Measurements from ENCODE around the gene SART1.

Gene SART1, protein sequence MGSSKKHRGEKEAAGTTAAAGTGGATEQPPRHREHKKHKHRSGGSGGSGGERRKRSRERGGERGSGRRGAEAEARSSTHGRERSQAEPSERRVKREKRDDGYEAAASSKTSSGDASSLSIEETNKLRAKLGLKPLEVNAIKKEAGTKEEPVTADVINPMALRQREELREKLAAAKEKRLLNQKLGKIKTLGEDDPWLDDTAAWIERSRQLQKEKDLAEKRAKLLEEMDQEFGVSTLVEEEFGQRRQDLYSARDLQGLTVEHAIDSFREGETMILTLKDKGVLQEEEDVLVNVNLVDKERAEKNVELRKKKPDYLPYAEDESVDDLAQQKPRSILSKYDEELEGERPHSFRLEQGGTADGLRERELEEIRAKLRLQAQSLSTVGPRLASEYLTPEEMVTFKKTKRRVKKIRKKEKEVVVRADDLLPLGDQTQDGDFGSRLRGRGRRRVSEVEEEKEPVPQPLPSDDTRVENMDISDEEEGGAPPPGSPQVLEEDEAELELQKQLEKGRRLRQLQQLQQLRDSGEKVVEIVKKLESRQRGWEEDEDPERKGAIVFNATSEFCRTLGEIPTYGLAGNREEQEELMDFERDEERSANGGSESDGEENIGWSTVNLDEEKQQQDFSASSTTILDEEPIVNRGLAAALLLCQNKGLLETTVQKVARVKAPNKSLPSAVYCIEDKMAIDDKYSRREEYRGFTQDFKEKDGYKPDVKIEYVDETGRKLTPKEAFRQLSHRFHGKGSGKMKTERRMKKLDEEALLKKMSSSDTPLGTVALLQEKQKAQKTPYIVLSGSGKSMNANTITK

DNA sequence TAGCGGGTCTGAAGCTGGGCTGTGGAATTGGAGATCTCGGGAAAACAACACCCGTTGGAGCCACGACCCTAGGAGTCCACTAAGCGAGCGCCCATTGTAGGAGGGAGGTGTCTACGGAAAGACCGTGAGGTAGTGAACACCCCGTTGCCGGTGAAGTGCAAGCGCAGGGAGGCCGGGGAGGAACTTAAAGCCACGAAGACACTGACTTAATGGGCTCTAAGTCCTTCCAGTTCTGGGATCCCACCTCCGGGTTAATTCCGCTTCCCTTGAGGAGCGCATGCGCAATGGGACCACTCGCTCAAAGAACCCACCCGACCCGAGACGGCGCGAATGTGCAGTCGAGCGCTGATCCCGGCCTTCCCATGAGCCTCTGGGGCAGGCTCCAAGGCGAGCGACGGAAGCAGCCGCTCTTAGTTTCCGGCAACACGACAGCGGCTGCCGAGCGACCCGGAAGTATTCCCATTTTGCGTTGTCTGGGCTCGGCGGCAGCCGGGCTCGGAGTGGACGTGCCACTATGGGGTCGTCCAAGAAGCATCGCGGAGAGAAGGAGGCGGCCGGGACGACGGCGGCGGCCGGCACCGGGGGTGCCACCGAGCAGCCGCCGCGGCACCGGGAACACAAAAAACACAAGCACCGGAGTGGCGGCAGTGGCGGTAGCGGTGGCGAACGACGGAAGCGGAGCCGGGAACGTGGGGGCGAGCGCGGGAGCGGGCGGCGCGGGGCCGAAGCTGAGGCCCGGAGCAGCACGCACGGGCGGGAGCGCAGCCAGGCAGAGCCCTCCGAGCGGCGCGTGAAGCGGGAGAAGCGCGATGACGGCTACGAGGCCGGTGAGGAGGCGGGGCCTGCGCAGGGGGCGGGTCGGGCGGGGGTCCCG is at the start of gene SART1:
TSS of gene SART1 (plus strand) at position 468 of the 874 bp plus-strand sequence. CDS start at position 515, 47 bp downstream.
- DNase-seq (ENCODE audit: low read depth in 1 of 2, low spot score in 1 of 2) = peak; percentile 88 to 89

DNA sequence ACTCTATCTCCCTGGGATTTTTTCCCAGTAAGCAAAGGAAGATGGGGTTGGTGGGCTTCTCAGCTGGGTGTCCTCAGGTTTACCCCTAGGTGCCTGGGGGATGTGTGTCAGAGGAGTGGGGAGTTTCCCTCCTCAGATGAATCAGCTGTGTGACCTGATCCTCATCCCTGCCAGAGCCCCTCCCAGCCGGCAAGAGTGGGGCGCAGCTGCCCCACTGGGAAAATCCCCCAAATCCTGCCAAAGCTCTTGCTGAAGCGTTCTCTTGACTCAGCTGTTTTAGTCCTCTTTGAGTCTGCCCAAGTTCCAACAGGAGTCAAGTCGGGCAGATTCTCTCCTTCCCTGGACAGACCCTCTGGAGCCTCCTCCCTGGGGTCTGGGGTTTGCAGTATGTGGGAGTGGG is 48.7 kb upstream of the SART1 start:
- DNase-seq (ENCODE audit: low read depth in 1 of 2, low spot score in 1 of 2) = no peak

DNA sequence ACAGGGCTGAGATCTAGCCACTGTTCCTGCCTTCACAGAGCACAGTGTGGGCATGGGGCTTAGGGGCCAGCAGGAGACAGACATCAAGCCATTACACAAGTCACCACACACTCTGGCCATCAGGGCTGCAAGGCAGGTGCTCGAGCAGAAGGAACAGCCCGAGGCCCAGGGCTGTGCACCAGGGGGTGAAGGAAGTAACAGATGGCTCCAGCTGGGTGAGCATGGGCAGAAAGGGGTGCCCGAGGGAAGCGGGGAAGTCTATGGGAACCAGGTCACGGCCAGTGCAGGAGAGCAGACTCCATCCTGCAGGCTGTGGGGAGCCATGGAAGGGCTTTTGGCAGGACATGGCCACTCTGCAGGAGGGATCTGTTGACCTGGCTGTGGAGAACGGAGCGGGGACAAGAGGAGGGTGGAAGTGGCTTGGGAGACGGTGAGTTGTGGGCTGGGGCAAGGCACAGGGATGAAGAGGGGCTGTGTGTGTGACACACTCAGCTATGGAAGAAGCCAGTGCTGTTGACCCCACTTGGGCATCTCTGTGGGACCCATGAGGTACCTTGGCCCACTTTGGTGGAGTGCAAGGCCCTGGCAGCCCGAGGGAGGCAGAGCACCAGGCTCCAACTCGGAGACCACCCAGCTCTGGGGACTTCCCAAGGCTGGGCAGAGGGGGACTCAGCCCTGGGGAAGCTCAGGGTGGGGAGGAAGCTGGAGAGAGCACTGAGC is 46.3 kb upstream of the SART1 start:
- DNase-seq (ENCODE audit: low read depth in 1 of 2, low spot score in 1 of 2) = no peak

DNA sequence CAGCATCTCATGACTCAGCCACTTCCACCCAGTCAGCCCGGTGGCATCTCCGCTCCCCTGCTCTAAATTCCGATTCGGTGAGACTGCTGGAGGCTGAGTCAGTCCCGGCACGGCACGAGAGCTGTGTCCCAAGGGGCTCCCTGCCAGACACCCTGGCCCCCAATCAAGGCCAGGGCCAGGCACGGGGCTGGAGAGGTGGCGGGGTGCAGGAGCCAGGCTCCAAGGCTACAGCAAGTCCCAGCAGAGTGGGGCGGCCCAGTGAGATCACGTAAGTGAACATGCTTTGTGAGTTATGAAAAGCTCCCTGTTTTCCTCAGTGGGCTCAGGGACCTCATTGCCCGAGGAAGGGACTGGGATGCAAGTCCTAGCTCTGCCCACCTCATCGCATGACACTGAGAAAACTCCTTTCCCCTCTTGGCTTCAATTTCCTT is 45.7 kb upstream of the SART1 start:
- no peak for DNase-seq (ENCODE audit: low read depth in 1 of 2, low spot score in 1 of 2)

DNA sequence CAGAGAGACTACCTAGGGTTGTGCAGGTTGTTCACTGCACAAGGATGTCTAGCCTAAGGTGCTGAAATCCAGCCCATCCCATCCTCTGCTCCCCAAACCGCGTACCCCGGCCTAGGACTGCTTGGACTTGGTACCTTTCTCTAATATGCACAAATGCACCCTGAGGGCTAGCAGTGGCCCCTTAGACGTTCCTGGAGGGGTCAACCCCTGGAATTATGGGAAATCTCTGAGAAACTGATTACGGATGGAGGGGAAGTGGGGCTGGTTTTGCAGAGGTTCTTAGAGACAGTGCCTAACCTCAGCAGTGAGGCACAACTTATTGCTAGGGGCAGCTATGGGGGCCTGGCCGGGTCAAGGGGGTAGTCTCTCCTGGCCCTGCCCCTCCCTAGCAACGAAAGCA is 45.1 kb upstream of the SART1 start:
- no peak for DNase-seq (ENCODE audit: low read depth in 1 of 2, low spot score in 1 of 2)

DNA sequence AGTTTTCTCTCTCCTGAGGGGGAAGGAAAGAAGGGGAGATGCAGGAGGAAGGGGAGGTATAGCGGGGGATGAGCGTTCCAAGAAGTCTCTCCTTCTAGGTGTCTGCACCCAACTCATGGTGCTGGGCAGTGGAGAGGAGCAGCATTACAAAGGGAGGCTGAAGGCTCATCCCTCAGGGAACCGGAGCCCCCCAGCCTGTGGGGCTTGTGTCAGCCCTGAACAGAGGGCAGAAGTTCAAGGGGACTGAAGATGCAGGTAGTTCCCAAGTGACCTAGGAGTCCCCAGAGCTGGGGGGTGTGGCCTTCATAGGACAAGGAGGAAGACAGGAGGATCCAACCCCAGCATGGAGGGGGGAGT is 44.5 kb upstream of the SART1 start:
- DNase-seq (ENCODE audit: low read depth in 1 of 2, low spot score in 1 of 2) = no peak

DNA sequence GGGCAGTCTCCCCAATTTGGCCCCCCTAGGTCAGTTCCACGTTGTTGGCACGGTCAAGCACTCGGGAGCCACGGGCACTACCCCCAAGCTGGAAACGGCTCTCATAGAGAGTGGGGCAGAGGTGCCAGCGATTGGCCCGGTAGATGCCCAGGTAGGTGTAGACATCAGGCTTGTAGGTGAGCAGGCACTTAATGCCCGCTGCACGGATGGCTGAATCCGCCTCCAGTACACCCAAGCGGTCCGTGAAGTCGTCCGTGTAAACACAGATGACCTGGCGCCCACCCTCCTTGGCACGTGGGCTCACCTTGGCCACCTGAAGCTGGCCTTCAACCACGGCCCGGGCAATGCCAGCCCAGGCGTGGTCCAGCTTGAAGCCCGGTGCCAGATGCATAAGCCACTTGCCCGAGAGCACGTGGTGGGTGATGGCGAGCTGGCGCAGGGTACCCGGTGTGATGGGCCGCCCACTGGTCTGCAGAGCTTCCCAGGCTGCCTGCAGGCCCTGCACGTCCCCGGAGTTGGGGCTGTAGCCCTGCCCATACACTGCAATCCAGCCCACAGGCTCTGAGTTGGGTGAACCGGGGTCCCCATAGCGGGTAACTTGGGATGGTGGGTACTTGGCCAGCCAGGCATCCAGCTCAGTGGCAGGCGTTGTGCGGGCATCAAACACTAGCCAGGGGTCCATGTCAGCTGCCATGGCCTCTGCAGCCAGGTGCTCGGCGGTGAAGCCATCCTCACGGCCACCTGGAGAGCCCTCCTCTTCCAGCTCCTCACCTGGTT is 43.9 kb upstream of the SART1 start:
- no peak for DNase-seq (ENCODE audit: low read depth in 1 of 2, low spot score in 1 of 2)

DNA sequence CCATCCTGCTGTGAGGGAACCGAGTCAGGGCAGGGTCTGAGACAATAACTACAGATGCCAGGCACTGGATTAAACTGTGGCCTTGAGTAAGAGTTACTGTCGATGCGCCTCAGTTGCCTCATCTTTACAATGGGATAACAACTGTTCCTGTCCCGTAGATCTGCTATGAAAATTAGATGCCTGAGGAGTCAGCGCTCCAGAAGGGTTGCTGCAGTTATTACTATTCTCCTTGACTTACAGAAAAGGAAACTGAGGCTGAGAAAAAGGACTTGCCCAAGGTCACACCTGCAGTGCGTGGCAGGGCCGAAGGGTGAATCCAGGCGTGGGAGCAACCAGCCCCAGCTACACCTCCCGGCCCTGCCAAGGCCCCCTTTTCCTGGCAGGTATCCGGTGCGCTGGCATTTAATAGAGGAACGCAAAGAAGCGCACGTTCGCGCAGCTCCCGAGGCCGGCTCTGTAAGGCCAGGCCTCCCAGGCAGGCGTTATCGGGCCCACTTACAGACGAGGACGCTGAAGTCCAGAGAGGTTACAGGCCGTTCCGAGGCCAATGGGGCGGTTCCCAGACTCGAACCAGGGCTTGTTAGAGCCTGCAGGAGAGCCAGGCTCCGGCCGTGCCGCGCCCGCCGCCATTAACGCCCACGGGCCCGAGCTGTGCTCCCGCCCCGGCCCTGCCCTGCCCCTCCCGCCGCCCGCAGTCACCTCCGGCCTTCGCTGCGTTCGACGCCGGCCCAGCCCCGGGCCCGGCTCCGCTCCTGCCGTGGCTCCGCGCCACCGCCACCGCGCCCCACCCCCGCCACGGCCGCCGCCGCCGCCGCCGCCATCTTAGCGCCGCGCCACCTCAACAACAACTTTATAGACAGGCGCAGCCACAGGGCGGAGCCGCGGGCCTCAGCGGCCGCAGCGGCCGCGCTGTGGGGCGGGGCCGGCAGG is 43.1 kb upstream of the SART1 start, which contains the start of gene C11orf68:
TSS of gene C11orf68 (minus strand) at position 852 of the 930 bp plus-strand sequence. CDS start at position 821, 31 bp downstream.
- peak in 1 of 2 donors; percentile 13 for DNase-seq (ENCODE audit: low read depth in 1 of 2, low spot score in 1 of 2)

DNA sequence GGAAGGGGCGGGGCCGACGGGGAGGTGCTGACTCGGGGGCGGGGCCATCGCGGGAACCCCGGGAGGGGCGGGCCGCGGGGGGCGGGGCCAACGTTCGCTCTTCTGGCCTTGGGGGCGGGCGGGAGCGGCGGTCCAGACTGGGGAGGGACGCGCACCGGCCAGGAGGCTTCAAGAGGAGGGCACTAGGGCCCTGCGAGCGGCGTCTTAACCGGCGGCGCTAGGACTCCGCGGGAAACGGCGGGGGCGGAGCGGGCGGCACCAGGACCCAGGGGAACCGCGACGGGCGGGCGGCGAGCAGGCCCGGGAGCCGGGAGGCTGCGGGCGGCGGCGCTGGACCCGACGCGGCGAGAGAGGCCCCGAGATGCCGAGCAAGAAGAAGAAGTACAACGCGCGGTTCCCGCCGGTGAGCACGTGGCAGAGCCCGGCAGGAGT is 42.4 kb upstream of the SART1 start, which contains the start of gene DRAP1:
TSS of gene DRAP1 (plus strand) at position 286 of the 432 bp plus-strand sequence. CDS start at position 362, 76 bp downstream.
- peak; percentile 99 for DNase-seq (ENCODE audit: low read depth in 1 of 2, low spot score in 1 of 2)

DNA sequence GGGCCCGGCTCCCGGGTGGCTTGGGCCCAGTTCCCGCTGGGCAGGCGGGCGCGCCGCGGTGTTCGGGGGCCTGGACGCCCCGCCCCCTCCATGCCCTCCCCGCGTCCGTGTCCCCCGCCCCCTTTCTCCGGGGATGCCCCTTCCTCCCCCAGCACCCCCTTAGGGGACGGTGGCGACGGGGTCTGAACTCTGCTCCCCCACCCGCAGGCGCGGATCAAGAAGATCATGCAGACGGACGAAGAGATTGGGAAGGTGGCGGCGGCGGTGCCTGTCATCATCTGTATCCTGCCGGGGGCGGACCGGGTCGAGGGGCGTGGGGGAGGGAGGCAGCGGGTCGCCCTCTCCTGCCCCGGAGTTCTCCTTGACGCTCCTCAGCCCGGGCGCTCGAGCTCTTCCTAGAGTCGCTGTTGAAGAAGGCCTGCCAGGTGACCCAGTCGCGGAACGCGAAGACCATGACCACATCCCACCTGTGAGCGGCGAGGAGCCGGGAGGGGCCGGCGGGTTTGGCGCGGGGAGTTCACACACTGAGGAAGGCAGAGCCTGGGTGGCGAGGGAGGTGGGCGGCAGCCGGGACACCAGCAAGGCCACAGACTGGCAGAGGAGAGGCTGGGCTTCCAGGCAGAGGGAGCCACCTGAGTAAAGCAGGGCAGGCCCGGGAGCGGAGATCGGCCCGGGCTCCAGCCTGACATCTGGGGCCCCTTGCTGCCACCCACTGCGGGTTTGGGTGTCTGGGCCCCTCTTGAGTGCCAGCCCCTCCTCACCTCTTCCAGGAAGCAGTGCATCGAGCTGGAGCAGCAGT is 41.8 kb upstream of the SART1 start:
- no peak for DNase-seq (ENCODE audit: low read depth in 1 of 2, low spot score in 1 of 2)

DNA sequence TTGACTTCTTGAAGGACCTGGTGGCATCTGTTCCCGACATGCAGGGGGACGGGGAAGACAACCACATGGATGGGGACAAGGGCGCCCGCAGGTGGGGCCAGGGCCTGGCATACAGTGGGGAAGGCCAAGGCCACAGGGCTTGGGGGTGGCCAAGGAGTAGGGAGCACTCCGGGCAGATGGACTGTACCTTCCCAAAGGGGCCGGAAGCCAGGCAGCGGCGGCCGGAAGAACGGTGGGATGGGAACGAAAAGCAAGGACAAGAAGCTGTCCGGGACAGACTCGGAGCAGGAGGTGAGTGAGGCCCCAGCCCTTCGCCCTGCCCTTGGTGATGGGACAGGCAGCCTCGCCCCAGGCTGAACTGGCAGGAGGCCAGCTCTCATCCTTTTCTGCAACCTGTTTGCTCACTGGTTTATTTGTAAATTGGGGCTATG is 41.1 kb upstream of the SART1 start:
- DNase-seq (ENCODE audit: low read depth in 1 of 2, low spot score in 1 of 2) = no peak

DNA sequence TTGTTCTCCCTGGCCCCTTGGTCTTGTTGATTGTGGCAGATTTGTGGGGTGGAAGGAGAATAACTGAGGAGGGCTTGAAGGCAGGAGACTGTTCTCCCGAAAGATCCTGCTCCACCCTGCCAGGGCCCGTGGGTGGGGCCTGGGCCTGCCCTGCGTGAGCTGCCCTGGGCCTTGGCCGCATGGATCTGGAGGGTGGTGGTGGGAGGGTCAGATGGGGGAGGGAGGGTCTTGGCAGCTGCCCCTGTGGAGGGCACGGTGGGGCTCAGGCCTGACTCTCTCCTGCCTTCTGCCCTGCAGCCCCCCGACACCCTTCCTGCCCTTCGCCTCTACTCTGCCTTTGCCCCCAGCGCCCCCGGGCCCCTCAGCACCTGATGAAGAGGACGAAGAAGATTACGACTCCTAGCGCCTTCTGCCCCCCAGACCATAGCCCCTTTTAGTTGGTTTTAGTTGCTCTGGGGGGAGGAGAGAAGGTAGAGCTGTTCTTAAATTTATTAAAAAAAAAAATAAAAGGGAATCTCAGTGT is 40.4 kb upstream of the SART1 start:
- DNase-seq (ENCODE audit: low read depth in 1 of 2, low spot score in 1 of 2) = no peak

DNA sequence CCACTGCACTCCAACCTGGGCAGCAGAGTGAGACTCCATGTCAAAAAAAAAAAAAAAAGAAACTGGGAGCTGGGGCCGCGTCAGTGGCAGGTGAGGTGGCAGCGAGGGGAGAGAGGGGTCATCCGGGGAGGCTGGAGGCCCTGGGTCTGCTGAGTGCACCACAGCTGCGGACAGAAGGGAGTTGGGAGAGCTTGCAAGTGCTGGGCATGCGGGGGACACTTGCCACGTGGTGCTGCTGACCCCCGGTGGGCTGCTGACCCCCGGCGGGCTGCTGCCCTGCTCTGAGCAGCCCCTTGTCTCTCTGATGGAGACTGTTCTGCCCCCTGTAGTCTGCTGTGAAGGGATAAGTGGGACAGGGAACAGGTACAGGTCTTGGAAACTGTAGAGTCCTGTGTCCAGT is 39.7 kb upstream of the SART1 start:
- no peak for DNase-seq (ENCODE audit: low read depth in 1 of 2, low spot score in 1 of 2)

DNA sequence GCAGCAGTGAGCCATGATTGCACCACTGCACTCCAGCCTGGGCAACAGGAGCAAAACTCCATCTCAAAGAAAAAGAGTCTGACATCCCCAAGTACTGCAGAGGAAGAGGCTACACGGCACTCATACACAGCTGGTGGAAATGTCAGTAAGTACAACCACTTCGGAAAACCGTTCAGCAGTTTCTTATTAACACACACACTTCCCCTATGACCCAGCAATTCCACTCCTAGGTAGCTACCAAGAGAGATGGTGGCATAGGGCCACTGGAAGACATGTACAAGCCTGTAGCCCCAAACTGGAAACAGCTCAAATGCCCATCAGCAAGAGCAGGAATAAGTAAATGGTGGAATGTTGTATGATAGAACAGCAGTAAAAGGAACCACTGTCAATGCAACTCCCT is 39.0 kb upstream of the SART1 start:
- DNase-seq (ENCODE audit: low read depth in 1 of 2, low spot score in 1 of 2) = no peak

DNA sequence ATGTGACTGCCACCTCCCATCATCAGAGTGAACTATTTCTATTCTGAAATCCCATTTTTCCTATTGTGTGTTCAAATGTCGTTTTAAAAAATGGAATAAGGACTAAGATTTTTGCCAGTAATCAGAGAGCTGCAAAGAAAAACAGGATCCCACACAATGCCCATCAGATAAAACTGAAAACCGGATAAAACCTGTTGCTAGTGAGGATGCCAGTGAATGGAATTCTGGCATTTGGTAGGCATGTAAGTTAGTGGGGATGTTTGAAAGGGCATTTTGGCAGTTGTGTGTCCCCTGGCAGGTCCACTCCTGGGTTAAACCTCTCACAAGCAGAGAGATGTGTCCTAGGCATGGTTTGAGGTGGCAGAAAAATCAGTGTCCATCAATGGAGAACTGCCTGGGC is 36.1 kb upstream of the SART1 start:
- DNase-seq (ENCODE audit: low read depth in 1 of 2, low spot score in 1 of 2) = no peak

DNA sequence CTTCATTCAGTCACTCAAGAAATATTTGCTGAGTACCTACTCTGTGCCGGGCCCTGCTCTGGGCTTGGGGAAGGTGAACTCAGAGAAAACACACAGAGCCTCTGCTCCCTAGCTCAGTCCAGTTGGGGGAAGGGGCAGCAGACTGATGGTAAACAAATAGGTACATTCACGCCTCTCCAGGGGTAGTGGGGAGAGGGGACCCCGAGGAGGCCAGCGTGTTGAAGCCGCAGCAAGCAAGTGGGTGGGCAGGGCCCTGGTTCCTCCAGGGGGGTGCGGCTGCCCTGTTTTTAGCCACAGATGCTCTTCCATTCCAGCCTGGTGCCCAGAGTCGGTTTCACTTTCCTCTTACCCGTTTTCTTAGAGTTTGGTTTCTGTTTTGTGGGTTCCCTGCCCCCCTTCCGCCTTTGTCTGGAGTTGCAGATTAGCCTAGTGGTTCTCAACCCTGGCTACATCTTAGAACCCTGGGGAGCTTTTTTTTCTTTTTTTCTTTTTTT is 33.6 kb upstream of the SART1 start:
- DNase-seq (ENCODE audit: low read depth in 1 of 2, low spot score in 1 of 2) = peak; percentile 39 to 53

DNA sequence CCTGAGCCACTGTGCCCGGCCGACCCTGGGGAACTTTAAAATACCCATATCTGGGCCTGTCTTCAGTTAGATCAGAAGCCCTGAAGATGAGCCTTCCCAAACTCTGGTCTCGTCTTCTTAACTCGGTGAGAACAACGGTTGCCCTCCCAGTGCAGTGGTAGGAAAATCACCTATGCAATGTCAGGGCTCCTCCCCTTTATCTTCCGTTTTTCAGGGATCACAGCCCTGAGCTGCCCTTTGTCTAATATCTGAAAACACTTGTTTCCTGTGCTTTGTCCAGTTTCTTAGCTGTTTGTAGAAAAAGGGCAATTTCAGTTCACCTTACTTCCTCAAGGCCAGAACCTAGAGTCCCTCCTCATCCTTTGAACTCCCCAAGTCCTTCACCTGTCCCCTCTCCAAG is 32.9 kb upstream of the SART1 start:
- no peak for DNase-seq (ENCODE audit: low read depth in 1 of 2, low spot score in 1 of 2)
